ENCODE data around the gene EPN1.
A peak's percentile ranks its signal among the peaks of the same experiment; 100 is the strongest.

EPN1 gene

GRCh38 chr19:55678121-55678671 is 3.2 kb downstream of the EPN1 start:
- no peak overlapping the region for H3K4me3 ChIP-seq (ENCODE audit: low read depth in 1 of 2, low read length in 1 of 2)
- TF ChIP-seq CTCF (IDR thresholded peaks at IDR 0.05), result no peak
- no peaks in the 10 kb centered on the region for H3K9me3 ChIP-seq
- H3K27me3 ChIP-seq, result no peaks in the 10 kb centered on the region
- peaks cover 35% of the 10 kb centered on the region in 2 experiments for H3K4me1 ChIP-seq (ENCODE audit: control insufficient read depth in 1 of 2, insufficient read depth in 1 of 2, low read depth in 1 of 2, low read length in 1 of 2)
- peaks cover 63% of the 10 kb centered on the region for H3K36me3 ChIP-seq
- peak overlapping the region; percentile 46 for H3K27ac ChIP-seq

- Histone ChIP-seq H3K4me1 (ENCODE audit: control insufficient read depth in 1 of 2, insufficient read depth in 1 of 2, low read depth in 1 of 2, low read length in 1 of 2) (peaks cover 30 to 31% of the 10 kb centered on the region in 2 experiments), H3K9me3 (no peaks in the 10 kb centered on the region), H3K4me3 (ENCODE audit: low read depth in 1 of 2, low read length in 1 of 2) (no peak overlapping the region), H3K27me3 (no peaks in the 10 kb centered on the region), H3K27ac (no peak overlapping the region), H3K36me3 (peaks cover 68% of the 10 kb centered on the region)
- no peak for TF ChIP-seq CTCF (IDR thresholded peaks at IDR 0.05)
These were observed 4.6 kb downstream of the EPN1 start for GRCh38 chr19:55679343-55680257.

- no peaks in the 10 kb centered on the region for H3K27me3 ChIP-seq
- no peak for TF ChIP-seq CTCF (IDR thresholded peaks at IDR 0.05)
- H3K27ac ChIP-seq, result no peak overlapping the region
- H3K4me1 ChIP-seq (ENCODE audit: control insufficient read depth in 1 of 2, insufficient read depth in 1 of 2, low read depth in 1 of 2, low read length in 1 of 2), result peaks cover 27 to 29% of the 10 kb centered on the region in 2 experiments
- H3K9me3 ChIP-seq, result no peaks in the 10 kb centered on the region
- no peak overlapping the region for H3K4me3 ChIP-seq (ENCODE audit: low read depth in 1 of 2, low read length in 1 of 2)
- H3K36me3 ChIP-seq, result peaks cover 78% of the 10 kb centered on the region
These were observed 5.5 kb downstream of the EPN1 start for GRCh38 chr19:55680339-55681130.

GRCh38 chr19:55681131-55682092 is 6.4 kb downstream of the EPN1 start:
- Histone ChIP-seq H3K36me3 (peaks cover 86% of the 10 kb centered on the region), H3K27ac (no peak overlapping the region)
- no peak for TF ChIP-seq CTCF (IDR thresholded peaks at IDR 0.05)

More at GRCh38 chr19:55681131-55682092, 6.4 kb downstream of the EPN1 start:
- no peaks in the 10 kb centered on the region for H3K27me3 ChIP-seq
- H3K4me1 ChIP-seq (ENCODE audit: control insufficient read depth in 1 of 2, insufficient read depth in 1 of 2, low read depth in 1 of 2, low read length in 1 of 2), result peaks cover 18 to 20% of the 10 kb centered on the region in 2 experiments
- no peak overlapping the region for H3K4me3 ChIP-seq (ENCODE audit: low read depth in 1 of 2, low read length in 1 of 2)
- H3K9me3 ChIP-seq, result no peaks in the 10 kb centered on the region

All from neutrophil (primary cell).